GM23338 (cell line): ENCODE results near the gene GRIN2B. TPM values are rescaled to one million over a fixed set of nuclear protein-coding genes. Genes with fewer than 3 reads are reported as not detected.

ENCODE experiments used
- ATAC-seq: fragments of 200-7000 bp; cut with Tn5 transposase; 3 replicates; pipeline ENCODE4 v1.9.1; 2020
- DNase-seq: peaks from one replicate; pipeline ENCODE4 v3.0.0-alpha.2; 2015; ENCODE audit warnings: low spot score
- H2AFZ ChIP-seq: fragments of 200-600 bp; sonication (generic); 2 replicates; pipeline ENCODE4 v1.8.0; 2016; ENCODE audit warnings: antibody characterized with exemption, mild to moderate bottlenecking, moderate library complexity
- H3F3A ChIP-seq: fragments of 200-600 bp; sonication (generic); replicated peaks from 2 replicates; pipeline ENCODE4 v1.8.0; 2017; ENCODE audit warnings: antibody characterized with exemption, mixed run types, low read depth
- H3K27ac ChIP-seq: fragments of 200-600 bp; sonication (generic); 2 replicates; pipeline ENCODE4 v1.6.1; 2016; ENCODE audit warnings: low read depth
- H3K27me3 ChIP-seq: fragments of 200-600 bp; sonication (generic); 2 replicates; pipeline ENCODE4 v1.8.0; 2016; ENCODE audit warnings: mild to moderate bottlenecking, mixed run types, moderate library complexity; ENCODE audit not compliant: insufficient read depth
- H3K36me3 ChIP-seq: fragments of 200-600 bp; sonication (generic); 2 replicates; pipeline ENCODE4 v1.8.0; 2016; ENCODE audit warnings: mild to moderate bottlenecking; ENCODE audit not compliant: insufficient read depth
- H3K4me1 ChIP-seq: fragments of 200-600 bp; sonication (generic); 2 replicates; pipeline ENCODE4 v1.8.0; 2016; ENCODE audit warnings: mild to moderate bottlenecking, moderate library complexity; ENCODE audit not compliant: insufficient read depth
- H3K4me2 ChIP-seq: fragments of 200-600 bp; sonication (generic); 2 replicates; pipeline ENCODE4 v1.7.1; 2017; ENCODE audit warnings: mixed run types
- H3K4me3 ChIP-seq: fragments of 200-600 bp; sonication (generic); 2 replicates; pipeline ENCODE4 v1.6.1; 2016; ENCODE audit warnings: mixed run types
- H3K79me2 ChIP-seq: fragments of 200-600 bp; sonication (generic); replicated peaks from 2 replicates; pipeline ENCODE4 v1.8.0; 2017; ENCODE audit warnings: mild to moderate bottlenecking; ENCODE audit not compliant: insufficient read depth
- H3K9me2 ChIP-seq: fragments of 200-600 bp; sonication (generic); 2 replicates; pipeline ENCODE4 v1.8.0; 2017; ENCODE audit not compliant: insufficient read depth
- H4K20me1 ChIP-seq: fragments of 200-600 bp; sonication (generic); replicated peaks from 2 replicates; pipeline ENCODE4 v1.8.0; 2017; ENCODE audit warnings: mild to moderate bottlenecking; ENCODE audit not compliant: insufficient read depth
- H3K27ac Mint-ChIP-seq: 2 replicates; pipeline ENCODE4 v1.8.0; 2020; ENCODE audit warnings: inconsistent platforms, mild to moderate bottlenecking, moderate library complexity, mixed read lengths
- H3K27me3 Mint-ChIP-seq: 3 replicates; pipeline ENCODE4 v1.8.0; 2022; ENCODE audit warnings: low read depth, mild to moderate bottlenecking, moderate library complexity, mixed read lengths, inconsistent platforms; ENCODE audit not compliant: insufficient read depth, poor library complexity
- H3K36me3 Mint-ChIP-seq: 3 replicates; pipeline ENCODE4 v1.8.0; 2021; ENCODE audit warnings: low read depth, mild to moderate bottlenecking, inconsistent platforms, moderate library complexity, mixed read lengths
- H3K4me1 Mint-ChIP-seq: 3 replicates; pipeline ENCODE4 v1.8.0; 2020; ENCODE audit warnings: mild to moderate bottlenecking, inconsistent platforms, mixed read lengths
- H3K4me3 Mint-ChIP-seq: 3 replicates; pipeline ENCODE4 v1.8.0; 2021; ENCODE audit warnings: moderate library complexity, mild to moderate bottlenecking, inconsistent platforms, mixed read lengths
- H3K9me3 Mint-ChIP-seq: 3 replicates; pipeline ENCODE4 v1.8.0; 2020; ENCODE audit warnings: moderate library complexity, mild to moderate bottlenecking, inconsistent platforms, mixed read lengths
- CREB1 ChIP-seq: fragments of 250-450 bp; sonication (Bioruptor Pico); IDR thresholded peaks from 2 replicates; pipeline ENCODE4 v1.5.0; 2020; ENCODE audit warnings: low read depth, mild to moderate bottlenecking, moderate library complexity
- EZH2phosphoT487 ChIP-seq: fragments of 200-600 bp; sonication (generic); IDR thresholded peaks from one replicate; pipeline ENCODE4 v1.8.1; 2018; ENCODE audit warnings: antibody characterized with exemption; ENCODE audit not compliant: unreplicated experiment
- ZNF114 ChIP-seq: fragments of 250-450 bp; sonication (Bioruptor Pico); IDR thresholded peaks from 2 replicates; pipeline ENCODE4 v1.5.0; 2020; ENCODE audit warnings: mild to moderate bottlenecking, moderate library complexity
- ZNF331 ChIP-seq: fragments of 250-450 bp; sonication (Bioruptor Pico); IDR thresholded peaks from 2 replicates; pipeline ENCODE4 v1.5.0; 2020; ENCODE audit warnings: low read depth, mild to moderate bottlenecking, moderate library complexity
- polyA plus RNA-seq: library from polyadenylated mRNA; unstranded; fragments of >200 nt; fragmentation: Nextera tagmentation; extraction: Ambion mirVana; gene quantifications from 2 replicates; pipeline ENCODE4 v1.2.1, GENCODE V29; 2016
- total RNA-seq: library from RNA; depleted of rRNA; stranded (reverse); fragments of >200 nt; shearing (Covaris generic); gene quantifications from 2 replicates; pipeline ENCODE4 v1.2.3, GENCODE V29; 2014
- TF ChIP-seq, protein P1 (sequence below): IDR thresholded peaks from one replicate; pipeline ENCODE4 v1.6.1; 2018; ENCODE audit warnings: antibody characterized with exemption; ENCODE audit not compliant: unreplicated experiment
- TF ChIP-seq, protein P2 (sequence below), 2 experiments: fragments of 200-600 bp in 1 of 2; sonication (generic) in 1 of 2; conservative IDR thresholded peaks; 2 replicates each; pipeline versions ENCODE4 v1.5.1 to v1.6.1; 2016 to 2017; ENCODE audit warnings: antibody characterized with exemption in 2 of 2, low read depth in 2 of 2, mild to moderate bottlenecking in 2 of 2, moderate library complexity in 1 of 2

Gene GRIN2B
- total and polyA plus RNA-seq, 2 experiments from 2014 or later, result 0.31 to 3.0 TPM

DNA sequence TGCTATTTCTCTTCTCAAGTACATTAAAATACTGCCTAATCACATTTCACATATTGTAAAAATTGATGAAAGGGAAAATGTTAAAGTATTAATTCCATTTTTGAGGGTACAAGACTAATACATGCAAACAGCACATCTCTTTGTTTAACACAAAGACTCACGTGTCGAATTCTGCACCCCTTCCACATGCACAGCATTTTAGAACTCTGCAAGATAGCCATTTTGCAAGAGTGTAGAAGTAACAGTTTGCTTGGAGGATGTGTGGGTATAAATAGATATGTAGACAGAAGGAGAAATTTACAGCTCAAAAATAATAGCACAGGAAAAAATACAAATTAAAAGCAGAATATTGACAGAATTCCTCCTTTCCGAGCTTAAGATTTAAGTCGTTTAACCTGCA lies 2.5 kb downstream of the GRIN2B start (continued):
- TF ChIP-seq, protein P1, sequence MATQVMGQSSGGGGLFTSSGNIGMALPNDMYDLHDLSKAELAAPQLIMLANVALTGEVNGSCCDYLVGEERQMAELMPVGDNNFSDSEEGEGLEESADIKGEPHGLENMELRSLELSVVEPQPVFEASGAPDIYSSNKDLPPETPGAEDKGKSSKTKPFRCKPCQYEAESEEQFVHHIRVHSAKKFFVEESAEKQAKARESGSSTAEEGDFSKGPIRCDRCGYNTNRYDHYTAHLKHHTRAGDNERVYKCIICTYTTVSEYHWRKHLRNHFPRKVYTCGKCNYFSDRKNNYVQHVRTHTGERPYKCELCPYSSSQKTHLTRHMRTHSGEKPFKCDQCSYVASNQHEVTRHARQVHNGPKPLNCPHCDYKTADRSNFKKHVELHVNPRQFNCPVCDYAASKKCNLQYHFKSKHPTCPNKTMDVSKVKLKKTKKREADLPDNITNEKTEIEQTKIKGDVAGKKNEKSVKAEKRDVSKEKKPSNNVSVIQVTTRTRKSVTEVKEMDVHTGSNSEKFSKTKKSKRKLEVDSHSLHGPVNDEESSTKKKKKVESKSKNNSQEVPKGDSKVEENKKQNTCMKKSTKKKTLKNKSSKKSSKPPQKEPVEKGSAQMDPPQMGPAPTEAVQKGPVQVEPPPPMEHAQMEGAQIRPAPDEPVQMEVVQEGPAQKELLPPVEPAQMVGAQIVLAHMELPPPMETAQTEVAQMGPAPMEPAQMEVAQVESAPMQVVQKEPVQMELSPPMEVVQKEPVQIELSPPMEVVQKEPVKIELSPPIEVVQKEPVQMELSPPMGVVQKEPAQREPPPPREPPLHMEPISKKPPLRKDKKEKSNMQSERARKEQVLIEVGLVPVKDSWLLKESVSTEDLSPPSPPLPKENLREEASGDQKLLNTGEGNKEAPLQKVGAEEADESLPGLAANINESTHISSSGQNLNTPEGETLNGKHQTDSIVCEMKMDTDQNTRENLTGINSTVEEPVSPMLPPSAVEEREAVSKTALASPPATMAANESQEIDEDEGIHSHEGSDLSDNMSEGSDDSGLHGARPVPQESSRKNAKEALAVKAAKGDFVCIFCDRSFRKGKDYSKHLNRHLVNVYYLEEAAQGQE, result no peak

DNA sequence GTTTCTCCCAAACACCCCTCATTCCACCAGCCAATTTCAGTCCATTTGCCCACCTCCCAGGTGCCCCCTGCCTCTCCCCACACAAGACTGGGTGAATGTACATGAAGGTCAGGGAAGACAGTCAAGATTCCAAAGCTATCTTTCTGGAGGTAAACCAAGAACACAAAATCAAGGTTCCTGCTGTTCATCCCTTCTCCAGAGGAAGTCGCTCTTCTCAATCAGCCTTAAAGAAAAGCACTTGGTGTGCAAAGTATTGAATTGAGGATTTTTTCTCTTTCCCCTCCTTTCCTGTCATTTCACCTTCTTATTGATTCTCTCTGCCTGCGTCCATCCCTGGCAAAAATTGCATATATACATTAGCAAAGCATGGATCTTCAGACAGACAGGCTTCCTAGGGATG lies 4.5 kb downstream of the GRIN2B start:
- no peak overlapping the region for H3K27ac Mint-ChIP-seq
- no peak for DNase-seq
- Histone ChIP-seq H3K27me3 (peaks cover 33% of the 10 kb centered on the region), H3K79me2 (no peaks in the 10 kb centered on the region), H3K27ac (no peak overlapping the region), H3K9me2 (peaks cover 7% of the 10 kb centered on the region; the same call in 1 of the 2 replicates), H3K4me3 (no peak overlapping the region), H3K4me1 (peaks cover 11% of the 10 kb centered on the region), H2AFZ (no peak overlapping the region), H4K20me1 (no peaks in the 10 kb centered on the region; the same call in 1 of the 2 replicates), H3K4me2 (no peak overlapping the region), H3F3A (no peaks in the 10 kb centered on the region), H3K36me3 (no peaks in the 10 kb centered on the region)
- H3K36me3 Mint-ChIP-seq, result peaks cover 2% of the 10 kb centered on the region; the same call in 1 of the 3 replicates
- H3K9me3 Mint-ChIP-seq, result no peaks in the 10 kb centered on the region; the same call in 2 of the 3 replicates
- peaks cover 23% of the 10 kb centered on the region for H3K27me3 Mint-ChIP-seq
- H3K4me3 Mint-ChIP-seq, result no peak overlapping the region
- ATAC-seq, result no peak
- TF ChIP-seq ZNF114 (CRISPR knock-in tag), result no peak
- TF ChIP-seq, protein P2, sequence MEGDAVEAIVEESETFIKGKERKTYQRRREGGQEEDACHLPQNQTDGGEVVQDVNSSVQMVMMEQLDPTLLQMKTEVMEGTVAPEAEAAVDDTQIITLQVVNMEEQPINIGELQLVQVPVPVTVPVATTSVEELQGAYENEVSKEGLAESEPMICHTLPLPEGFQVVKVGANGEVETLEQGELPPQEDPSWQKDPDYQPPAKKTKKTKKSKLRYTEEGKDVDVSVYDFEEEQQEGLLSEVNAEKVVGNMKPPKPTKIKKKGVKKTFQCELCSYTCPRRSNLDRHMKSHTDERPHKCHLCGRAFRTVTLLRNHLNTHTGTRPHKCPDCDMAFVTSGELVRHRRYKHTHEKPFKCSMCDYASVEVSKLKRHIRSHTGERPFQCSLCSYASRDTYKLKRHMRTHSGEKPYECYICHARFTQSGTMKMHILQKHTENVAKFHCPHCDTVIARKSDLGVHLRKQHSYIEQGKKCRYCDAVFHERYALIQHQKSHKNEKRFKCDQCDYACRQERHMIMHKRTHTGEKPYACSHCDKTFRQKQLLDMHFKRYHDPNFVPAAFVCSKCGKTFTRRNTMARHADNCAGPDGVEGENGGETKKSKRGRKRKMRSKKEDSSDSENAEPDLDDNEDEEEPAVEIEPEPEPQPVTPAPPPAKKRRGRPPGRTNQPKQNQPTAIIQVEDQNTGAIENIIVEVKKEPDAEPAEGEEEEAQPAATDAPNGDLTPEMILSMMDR (conservative IDR thresholded peaks at IDR 0.05; ENCODE audit: low read depth in 2 of 2), result peak; percentile 36 to 42; a peak in 3 of 4 replicates
- TF ChIP-seq ZNF331, result no peak
- H3K4me1 Mint-ChIP-seq, result peaks cover 33% of the 10 kb centered on the region

DNA sequence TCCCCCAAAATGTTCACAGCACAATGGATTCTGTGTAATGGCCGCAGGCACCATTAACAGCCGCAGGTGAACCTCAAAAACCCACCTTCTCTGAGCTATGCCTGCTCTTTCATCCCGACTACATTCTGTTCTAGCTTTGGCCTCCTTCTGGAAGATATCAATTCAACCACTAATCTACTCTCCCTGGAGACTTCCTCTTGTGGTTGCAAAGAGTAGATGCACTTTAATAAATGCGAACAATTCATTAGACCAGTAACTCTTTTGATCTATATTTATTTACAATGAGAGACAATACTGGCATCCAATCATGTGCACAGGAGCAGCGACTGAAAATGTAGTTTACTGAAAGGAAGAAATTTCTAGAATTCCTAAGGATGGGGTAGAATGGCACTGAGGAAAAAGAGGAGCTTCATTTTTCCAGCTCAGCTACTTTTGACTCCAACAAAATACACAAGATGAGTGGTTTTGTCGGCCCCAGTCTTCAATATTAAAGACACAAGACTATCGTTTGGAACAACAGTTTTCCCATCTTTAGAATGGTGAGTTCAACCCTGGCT lies 5.3 kb downstream of the GRIN2B start:
- Mint-ChIP-seq H3K27ac (no peak overlapping the region), H3K9me3 (no peaks in the 10 kb centered on the region; the same call in 2 of the 3 replicates), H3K4me3 (no peak overlapping the region), H3K36me3 (peaks cover 2% of the 10 kb centered on the region; the same call in 1 of the 3 replicates), H3K27me3 (peaks cover 18% of the 10 kb centered on the region), H3K4me1 (peaks cover 40% of the 10 kb centered on the region)
- H3K4me3 ChIP-seq, result no peak overlapping the region
- DNase-seq (peak; percentile 58), ATAC-seq (no peak)
- no peak overlapping the region for H2AFZ ChIP-seq
- H3K27me3 ChIP-seq, result peaks cover 28% of the 10 kb centered on the region
- no peak overlapping the region for H3K27ac ChIP-seq
- no peaks in the 10 kb centered on the region; the same call in 1 of the 2 replicates for H4K20me1 ChIP-seq
- no peaks in the 10 kb centered on the region for H3K79me2 ChIP-seq
- H3K36me3 ChIP-seq, result no peaks in the 10 kb centered on the region
- peaks cover 17% of the 10 kb centered on the region for H3K4me1 ChIP-seq
- 0 out of 2 replicates have a peak overlapping the region, but pooled peaks have one; percentile 4 for H3K4me2 ChIP-seq
- no peaks in the 10 kb centered on the region for H3F3A ChIP-seq
- peaks cover 7% of the 10 kb centered on the region; the same call in 1 of the 2 replicates for H3K9me2 ChIP-seq
- TF ChIP-seq, protein P2 (conservative IDR thresholded peaks at IDR 0.05; ENCODE audit: low read depth in 2 of 2), result no peak
- no peak for TF ChIP-seq CREB1 (CRISPR knock-in tag)
- TF ChIP-seq, protein P1, result no peak
- TF ChIP-seq EZH2phosphoT487, result no peak
